HuH-7 (cell line): ENCODE results near the gene LHPP.

ENCODE experiments used
- DNase-seq: peaks from one replicate; pipeline ENCODE4 v3.0.0; 2011; ENCODE audit warnings: low spot score

The LHPP gene

GRCh38 chr10:124659380-124659779 is 197.8 kb downstream of the LHPP start:
- DNase-seq = no peak

DNA sequence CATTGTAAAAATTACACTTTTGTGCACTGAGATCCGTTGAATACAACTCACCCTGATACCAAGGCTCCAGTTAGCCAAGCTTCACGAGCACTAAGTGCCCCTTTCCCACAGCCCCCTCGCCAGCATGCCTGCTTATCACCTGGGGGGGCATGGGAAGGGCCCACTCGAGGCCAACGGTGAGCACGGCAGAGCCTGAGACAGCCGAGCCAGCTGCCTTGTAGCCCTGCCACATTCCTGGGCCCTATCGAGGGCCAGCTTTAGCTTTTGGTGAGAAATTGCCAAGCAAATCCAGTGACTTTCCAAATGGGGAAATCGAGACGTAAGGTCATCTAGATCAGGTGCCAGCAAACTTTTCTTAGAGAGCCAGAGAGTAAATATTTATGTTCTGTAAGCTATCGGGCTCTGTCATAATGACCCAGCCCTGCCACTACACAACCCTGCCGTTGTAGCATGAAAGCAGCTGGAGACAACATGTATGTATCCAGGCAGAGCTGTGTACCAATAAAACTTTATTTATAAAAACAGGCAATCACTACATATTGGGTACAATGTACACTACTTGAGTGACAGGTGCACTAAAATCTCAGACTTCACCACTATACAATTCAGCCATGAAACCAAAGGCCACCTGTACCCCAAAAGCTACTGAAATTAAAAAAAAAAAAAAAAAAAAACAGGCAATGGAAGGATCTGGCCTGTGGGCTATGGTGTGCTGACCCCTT is 198.9 kb downstream of the LHPP start:
- no peak for DNase-seq

DNA sequence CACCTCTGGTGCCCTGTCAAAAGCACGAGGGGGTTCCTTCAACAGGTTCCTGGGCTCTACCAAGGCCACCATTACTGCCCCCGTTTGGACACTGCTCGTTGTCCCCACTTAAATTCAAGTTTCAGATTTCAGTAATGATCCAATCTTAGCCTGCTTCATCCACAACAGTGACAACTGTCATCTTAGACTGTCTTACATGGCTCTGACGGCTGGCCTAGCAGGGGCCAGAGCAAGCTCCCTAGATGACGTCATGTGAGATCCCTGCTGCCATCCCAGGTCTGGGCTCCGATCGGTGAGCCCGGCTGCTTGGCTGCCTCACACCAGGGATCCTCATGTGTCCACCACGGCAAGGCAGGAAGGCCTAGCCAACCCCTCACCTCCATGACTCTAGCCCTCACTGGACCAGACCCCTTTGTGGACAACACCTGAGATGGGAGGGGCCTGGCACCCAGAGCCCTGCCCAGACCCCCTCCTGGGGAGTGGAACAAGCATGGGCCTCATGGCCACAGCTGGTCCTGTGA is 200.1 kb downstream of the LHPP start:
- no peak for DNase-seq

- no peak for DNase-seq
Observed at GRCh38 chr10:124663228-124663627, 201.6 kb downstream of the LHPP start.
